ENCODE measurements around the gene SMARCC1.
A peak's percentile ranks its signal among the peaks of the same experiment; 100 is the strongest.

- TF ChIP-seq NFE2L1 (CRISPR knock-in tag; IDR thresholded peaks at IDR 0.05) (peak; percentile 38; the same call in 1 of the 2 replicates), SP1 (CRISPR knock-in tag; conservative IDR thresholded peaks at IDR 0.05) (peak; percentile 79), CTCF (IDR thresholded peaks at IDR 0.05) (peak; percentile 41; the same call in 1 of the 2 replicates), ETV6 (CRISPR knock-in tag; IDR thresholded peaks at IDR 0.05) (peak; percentile 78; the same call in 1 of the 2 replicates), ZMAT4 (CRISPR knock-in tag; IDR thresholded peaks at IDR 0.05) (no peak), ATF2 (CRISPR knock-in tag; IDR thresholded peaks at IDR 0.05; ENCODE audit: borderline replicate concordance, low read depth) (no peak), ZNF121 (CRISPR knock-in tag; IDR thresholded peaks at IDR 0.05) (no peak)
Measured at GRCh38 chr3:47824541-47825473, 43.1 kb upstream of the SMARCC1 start.
